ENCODE measurements around the gene GFAP.

GFAP gene

GRCh38 chr17:44932096-44932786 lies 16.9 kb upstream of the GFAP start:
- in situ Hi-C loops (cut with MboI; ENCODE audit: low sequenced_read_pairs), result no loop called here

- in situ Hi-C loops (cut with MboI; ENCODE audit: low sequenced_read_pairs), result no loop called here
Measured at GRCh38 chr17:44931376-44931775, 16.1 kb upstream of the GFAP start.

GRCh38 chr17:44930667-44931066 lies 15.4 kb upstream of the GFAP start:
- in situ Hi-C loops (cut with MboI; ENCODE audit: low sequenced_read_pairs), result no loop called here

- in situ Hi-C loops (cut with MboI; ENCODE audit: low sequenced_read_pairs), result loop anchor here (10.0 kb wide), 1 partner anchor 96 kb away; no protein-coding TSS in a partner anchor
Measured at GRCh38 chr17:44928950-44929720, 13.8 kb upstream of the GFAP start.

GRCh38 chr17:44928136-44928535 lies 12.8 kb upstream of the GFAP start:
- in situ Hi-C loops (cut with MboI; ENCODE audit: low sequenced_read_pairs), result loop anchor here (10.0 kb wide), 1 partner anchor 97 kb away; no protein-coding TSS in a partner anchor

GRCh38 chr17:44927696-44928095 lies 12.4 kb upstream of the GFAP start:
- in situ Hi-C loops (cut with MboI; ENCODE audit: low sequenced_read_pairs), result loop anchor here (10.0 kb wide), 1 partner anchor 97 kb away; no protein-coding TSS in a partner anchor

- in situ Hi-C loops (cut with MboI; ENCODE audit: low sequenced_read_pairs), result loop anchor here (10.0 kb wide), 1 partner anchor 98 kb away; no protein-coding TSS in a partner anchor
Measured at GRCh38 chr17:44926821-44927525, 11.7 kb upstream of the GFAP start.

GRCh38 chr17:44925731-44926697 lies 10.7 kb upstream of the GFAP start:
- in situ Hi-C loops (cut with MboI; ENCODE audit: low sequenced_read_pairs), result loop anchor here (10.0 kb wide), 1 partner anchor 99 kb away; no protein-coding TSS in a partner anchor

GRCh38 chr17:44924107-44924544 lies 8.8 kb upstream of the GFAP start:
- in situ Hi-C loops (cut with MboI; ENCODE audit: low sequenced_read_pairs), result loop anchor here (10.0 kb wide), 1 partner anchor 101 kb away; no protein-coding TSS in a partner anchor

GRCh38 chr17:44922746-44923470 lies 7.6 kb upstream of the GFAP start:
- in situ Hi-C loops (cut with MboI; ENCODE audit: low sequenced_read_pairs), result loop anchor here (10.0 kb wide), 1 partner anchor 102 kb away; no protein-coding TSS in a partner anchor

- in situ Hi-C loops (cut with MboI; ENCODE audit: low sequenced_read_pairs), result loop anchor here (10.0 kb wide), 1 partner anchor 103 kb away; no protein-coding TSS in a partner anchor
Measured at GRCh38 chr17:44922136-44922535, 6.8 kb upstream of the GFAP start.

GRCh38 chr17:44921122-44921882 lies 6.0 kb upstream of the GFAP start:
- in situ Hi-C loops (cut with MboI; ENCODE audit: low sequenced_read_pairs), result loop anchor here (10.0 kb wide), 1 partner anchor 103 kb away; no protein-coding TSS in a partner anchor

- in situ Hi-C loops (cut with MboI; ENCODE audit: low sequenced_read_pairs), result loop anchor here (10.0 kb wide), 1 partner anchor 104 kb away; no protein-coding TSS in a partner anchor
Measured at GRCh38 chr17:44920565-44920940, 5.3 kb upstream of the GFAP start.

GRCh38 chr17:44919885-44920564 lies 4.7 kb upstream of the GFAP start:
- in situ Hi-C loops (cut with MboI; ENCODE audit: low sequenced_read_pairs), result loop anchor here (10.0 kb wide), 1 partner anchor 105 kb away; no protein-coding TSS in a partner anchor

- in situ Hi-C loops (cut with MboI; ENCODE audit: low sequenced_read_pairs), result no loop called here
Measured at GRCh38 chr17:44919411-44919810, 4.1 kb upstream of the GFAP start.

- in situ Hi-C loops (cut with MboI; ENCODE audit: low sequenced_read_pairs), result no loop called here
Measured at GRCh38 chr17:44918006-44918405, 2.7 kb upstream of the GFAP start.

GRCh38 chr17:44917456-44917855 lies 2.2 kb upstream of the GFAP start:
- in situ Hi-C loops (cut with MboI; ENCODE audit: low sequenced_read_pairs), result no loop called here

- in situ Hi-C loops (cut with MboI; ENCODE audit: low sequenced_read_pairs), result no loop called here
Measured at GRCh38 chr17:44916781-44917241, 1.5 kb upstream of the GFAP start.

All from HL-60/S4 (cell line).